GM12878 (cell line): ENCODE measurements around the gene TMEM232. TPM values are rescaled to one million over a fixed set of nuclear protein-coding genes. Genes with fewer than 3 reads are reported as not detected.

ENCODE experiments used
- ATAC-seq: fragments of 200-7000 bp; cut with Tn5 transposase; 3 replicates; pipeline ENCODE4 v1.9.1; 2020; ENCODE audit warnings: mild to moderate bottlenecking, moderate library complexity
- BruUV-seq: library from RNA; stranded (reverse); fragments of 400-500 nt; replicated peaks from 2 replicates; lab custom pipeline; 2021; lab: Mats Ljungman, UMichigan
- CTCF ChIA-PET: fragments of 300-600 bp; sonication (Branson Sonifier 250); formaldehyde crosslinking; extraction: SDS; loops from one replicate; lab custom pipeline; 2021; ENCODE audit warnings: inconsistent platforms; lab: Yijun Ruan, JAX
- POLR2A ChIA-PET: fragments of 350-600 bp; formaldehyde crosslinking; extraction: SDS; loops from one replicate; lab custom pipeline; 2021; ENCODE audit warnings: inconsistent platforms; lab: Charles Lee
- RAD21 ChIA-PET: fragments of 300-600 bp; sonication (Branson Sonifier 250); formaldehyde crosslinking; loops from one replicate; lab custom pipeline; 2023; ENCODE audit warnings: antibody characterized with exemption; ENCODE audit not compliant: unreplicated experiment; lab: Charles Lee
- SMC1A ChIA-PET: fragments of 300-600 bp; sonication (Branson Sonifier 250); formaldehyde crosslinking; loops from one replicate; lab custom pipeline; 2023; ENCODE audit not compliant: unreplicated experiment, uncharacterized antibody; lab: Charles Lee
- DNase-seq: peaks from one replicate; pipeline ENCODE4 v3.0.0-alpha.2; 2011; ENCODE audit warnings: low read depth, low spot score
- FAIRE-seq: peaks from 3 replicates; lab custom pipeline; 2011; peaks lifted over from hg19 to GRCh38; lab: Jason Lieb, UNC
- H2AFZ ChIP-seq: 2 replicates; pipeline ENCODE4 v1.6.0; 2011; ENCODE audit warnings: low read depth, low read length, control low read depth; ENCODE audit not compliant: control insufficient read depth
- H3K27ac ChIP-seq: 2 replicates; pipeline ENCODE4 v1.5.1; 2011; ENCODE audit warnings: control low read depth; ENCODE audit not compliant: control insufficient read depth, insufficient read depth
- H3K27me3 ChIP-seq, 2 experiments: replicated peaks in 1 of 2; 2 replicates each; pipeline versions ENCODE4 v1.6.0 to v1.6.1; 2011; ENCODE audit warnings: low read length in 1 of 2; ENCODE audit not compliant: control insufficient read depth in 2 of 2, insufficient read depth in 2 of 2
- H3K36me3 ChIP-seq, 2 experiments: 2 replicates each; pipeline ENCODE4 v1.5.1; 2011; ENCODE audit warnings: low read length in 1 of 2; ENCODE audit not compliant: control insufficient read depth in 2 of 2, insufficient read depth in 2 of 2
- H3K4me1 ChIP-seq: 2 replicates; pipeline ENCODE4 v1.6.1; 2011; ENCODE audit warnings: mild to moderate bottlenecking, low read length, moderate library complexity, mixed read lengths; ENCODE audit not compliant: control insufficient read depth, insufficient read depth
- H3K4me2 ChIP-seq: 2 replicates; pipeline ENCODE4 v1.6.0; 2011; ENCODE audit warnings: control low read depth; ENCODE audit not compliant: control insufficient read depth, insufficient read depth
- H3K4me3 ChIP-seq: fragments of 200-600 bp; sonication (generic); 2 replicates; pipeline ENCODE4 v1.5.1; 2016
- H3K79me2 ChIP-seq: 2 replicates; pipeline ENCODE4 v1.6.0; 2011; ENCODE audit warnings: low read length; ENCODE audit not compliant: control insufficient read depth, insufficient read depth
- H3K9ac ChIP-seq: 2 replicates; pipeline ENCODE4 v1.8.0; 2011; ENCODE audit warnings: low read length, control low read depth, mixed read lengths; ENCODE audit not compliant: control insufficient read depth, insufficient read depth
- H3K9me3 ChIP-seq: replicated peaks from 3 replicates; pipeline ENCODE4 v1.5.1; 2011; ENCODE audit warnings: mild to moderate bottlenecking, low read length; ENCODE audit not compliant: control insufficient read depth, insufficient read depth
- H4K20me1 ChIP-seq: 2 replicates; pipeline ENCODE4 v1.6.0; 2011; ENCODE audit not compliant: control insufficient read depth, insufficient read depth
- ATF7 ChIP-seq: fragments of 450-650 bp; IDR thresholded peaks from 2 replicates; pipeline ENCODE4 v1.6.1; 2016; ENCODE audit warnings: low read depth, mild to moderate bottlenecking
- BMI1 ChIP-seq: fragments of 450-650 bp; IDR thresholded peaks from 2 replicates; pipeline ENCODE4 v1.6.1; 2016; ENCODE audit warnings: mild to moderate bottlenecking, moderate library complexity, borderline replicate concordance
- CHD4 ChIP-seq: fragments of 200-600 bp; sonication (generic); IDR thresholded peaks from 2 replicates; pipeline ENCODE4 v1.6.1; 2016; ENCODE audit warnings: mild to moderate bottlenecking
- CREM ChIP-seq: IDR thresholded peaks from 2 replicates; pipeline ENCODE4 v1.6.1; 2014; ENCODE audit warnings: antibody characterized with exemption, low read depth
- FOXK2 ChIP-seq: fragments of 450-650 bp; IDR thresholded peaks from 2 replicates; pipeline ENCODE4 v1.6.1; 2017; ENCODE audit warnings: mild to moderate bottlenecking, moderate library complexity
- KDM1A ChIP-seq: fragments of 200-600 bp; sonication (generic); IDR thresholded peaks from 2 replicates; pipeline ENCODE4 v1.6.1; 2016; ENCODE audit warnings: borderline replicate concordance
- NFIC ChIP-seq: IDR thresholded peaks from 2 replicates; pipeline ENCODE4 v1.6.1; 2012; ENCODE audit warnings: low read depth, mild to moderate bottlenecking, inconsistent platforms, low read length, moderate library complexity
- RCOR1 ChIP-seq: conservative IDR thresholded peaks from 2 replicates; pipeline ENCODE4 v1.6.1; 2012; ENCODE audit warnings: low read depth, low read length, improper control_type of control experiment
- SPI1 ChIP-seq: IDR thresholded peaks from 2 replicates; pipeline ENCODE4 v1.6.1; 2011; ENCODE audit warnings: low read depth, mild to moderate bottlenecking, low read length, moderate library complexity, borderline replicate concordance; ENCODE audit not compliant: insufficient read depth
- STAT3 ChIP-seq: IDR thresholded peaks from 2 replicates; pipeline ENCODE4 v1.6.1; 2011; ENCODE audit warnings: low read depth, low read length, improper control_type of control experiment
- TAF1 ChIP-seq: IDR thresholded peaks from 2 replicates; pipeline ENCODE4 v1.6.1; 2011; ENCODE audit warnings: mild to moderate bottlenecking, low read depth, low read length, borderline replicate concordance
- ZBED1 ChIP-seq: IDR thresholded peaks from 2 replicates; pipeline ENCODE4 v1.6.1; 2016; ENCODE audit warnings: borderline replicate concordance
- WGBS: methylation state at CpG from one replicate; pipeline ENCODE4 v1.1.6; 2016; ENCODE audit warnings: low lambda C conversion rate; ENCODE audit not compliant: insufficient replicate concordance, insufficient coverage; ENCODE audit errors: missing lambda C conversion rate; 5-methylcytosine and 5-hydroxymethylcytosine counted together
- in situ Hi-C: fragments of 300-500 bp; cut with MboI; formaldehyde crosslinking; loops from 9 replicates; pipeline ENCODE4 v1.14.3; 2018; ENCODE audit warnings: mixed read lengths
- intact Hi-C: fragments of 100-400 bp; cut with micrococcal nuclease; formaldehyde crosslinking; loops from one replicate; pipeline ENCODE4 v1.14.2; 2022; ENCODE audit not compliant: unreplicated experiment
- polyA plus RNA-seq, 11 experiments: library from polyadenylated mRNA; depleted of rRNA in 4 of 11; unstranded in 6 of 11; stranded (reverse) in 5 of 11; fragments of >200 nt; fragmentation: Nextera tagmentation in 4 of 11; fragmentation: Illumina TruSeq in 1 of 11; extraction: Ambion mirVana in 4 of 11; extraction: Trizol in 1 of 11; gene quantifications; 1 replicate in 1 of 11; 2 replicates in 10 of 11; pipeline versions ENCODE4 v1.2.1 to v1.2.3, GENCODE V29; 2011 to 2016; ENCODE audit warnings: inconsistent platforms in 2 of 11, missing spikeins in 2 of 11, low read depth in 1 of 11
- total RNA-seq, 4 experiments: library from RNA; depleted of rRNA in 3 of 4; stranded (reverse); fragments of >200 nt in 3 of 4; fragmentation: Illumina TruSeq in 1 of 4; extraction: Trizol in 1 of 4; gene quantifications; 2 replicates each; pipeline versions ENCODE4 v1.2.1 to v1.2.3, GENCODE V29; 2013 to 2021
- TF ChIP-seq, protein P1 (sequence below): IDR thresholded peaks from 2 replicates; pipeline ENCODE4 v1.6.1; 2012; ENCODE audit warnings: low read depth, low read length, improper control_type of control experiment

The TMEM232 gene
- total and polyA plus RNA-seq, 10 of the 15 experiments (the other 5 are each of a cell fraction or from before 2014, with no cell fraction given): 0.29 to 1.3 (median 0.91) TPM

GRCh38 chr5:110439296-110439695, 287.2 kb downstream of the TMEM232 start (continued):
- TF ChIP-seq, protein P1, sequence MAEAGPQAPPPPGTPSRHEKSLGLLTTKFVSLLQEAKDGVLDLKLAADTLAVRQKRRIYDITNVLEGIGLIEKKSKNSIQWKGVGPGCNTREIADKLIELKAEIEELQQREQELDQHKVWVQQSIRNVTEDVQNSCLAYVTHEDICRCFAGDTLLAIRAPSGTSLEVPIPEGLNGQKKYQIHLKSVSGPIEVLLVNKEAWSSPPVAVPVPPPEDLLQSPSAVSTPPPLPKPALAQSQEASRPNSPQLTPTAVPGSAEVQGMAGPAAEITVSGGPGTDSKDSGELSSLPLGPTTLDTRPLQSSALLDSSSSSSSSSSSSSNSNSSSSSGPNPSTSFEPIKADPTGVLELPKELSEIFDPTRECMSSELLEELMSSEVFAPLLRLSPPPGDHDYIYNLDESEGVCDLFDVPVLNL: no peak
- TF ChIP-seq TAF1: no peak
- no peak for TF ChIP-seq ZBED1
- TF ChIP-seq FOXK2: no peak
- TF ChIP-seq NFIC: no peak
- TF ChIP-seq SPI1: no peak
- TF ChIP-seq RCOR1: no peak
- TF ChIP-seq CREM: no peak

GRCh38 chr5:110435207-110435606, 291.3 kb downstream of the TMEM232 start:
- no peaks in the 10 kb centered on the region for H3K4me1 ChIP-seq
- H3K27ac ChIP-seq: no peak overlapping the region
- 2% methylated on average over 2 of the region's 2 CpGs for WGBS
- H3K79me2 ChIP-seq: no peaks in the 10 kb centered on the region
- in situ Hi-C loops (no loop called here), intact Hi-C loops (no loop called here)
- no peak for ATAC-seq
- H2AFZ ChIP-seq: no peak overlapping the region
- SMC1A ChIA-PET: no interaction called here
- no peaks in the 10 kb centered on the region for H3K27me3 ChIP-seq
- no peaks in the 10 kb centered on the region for H3K36me3 ChIP-seq
- H3K4me2 ChIP-seq: no peak overlapping the region
- no peak for FAIRE-seq
- 0 out of 2 replicates have a peak, but pooled peaks have one; percentile 17 for TF ChIP-seq ATF7
- TF ChIP-seq, protein P1: no peak
- TF ChIP-seq FOXK2: no peak
- no peak for TF ChIP-seq KDM1A
- no peak for TF ChIP-seq CHD4
- TF ChIP-seq STAT3: no peak
- no peak for TF ChIP-seq BMI1
- H3K4me3 ChIP-seq: no peak overlapping the region
- H4K20me1 ChIP-seq: no peaks in the 10 kb centered on the region
- no peaks in the 10 kb centered on the region for H3K9me3 ChIP-seq
- BruUV-seq: no TSS peak
- no peak overlapping the region for H3K9ac ChIP-seq
- DNase-seq: no peak
- CTCF ChIA-PET: no interaction called here
- POLR2A ChIA-PET: no interaction called here
- RAD21 ChIA-PET: no interaction called here
